HEK293 (cell line): ENCODE data around the gene MIS12.
A peak's percentile ranks its signal among the peaks of the same experiment; 100 is the strongest.

Source experiments
- FEZF1 ChIP-seq: fragments of 450-650 bp; formaldehyde crosslinking; IDR thresholded peaks from 2 replicates; pipeline ENCODE4 v1.5.1; 2016; ENCODE audit warnings: missing biosample characterization, missing genetic modification characterization
- PRDM4 ChIP-seq: fragments of 450-650 bp; formaldehyde crosslinking; IDR thresholded peaks from 2 replicates; pipeline ENCODE4 v1.5.1; 2017; ENCODE audit warnings: missing biosample characterization, missing genetic modification characterization
- SP7 ChIP-seq: fragments of 450-650 bp; formaldehyde crosslinking; IDR thresholded peaks from 2 replicates; pipeline ENCODE4 v1.5.1; 2016; ENCODE audit warnings: missing biosample characterization, missing genetic modification characterization
- YY1 ChIP-seq: fragments of 450-650 bp; formaldehyde crosslinking; IDR thresholded peaks from 2 replicates; pipeline ENCODE4 v1.5.1; 2018; ENCODE audit warnings: missing biosample characterization, missing genetic modification characterization
- ZBTB21 ChIP-seq: fragments of 450-650 bp; formaldehyde crosslinking; IDR thresholded peaks from 2 replicates; pipeline ENCODE4 v1.5.1; 2017; ENCODE audit warnings: missing biosample characterization, missing genetic modification characterization
- ZBTB8A ChIP-seq: fragments of 450-650 bp; formaldehyde crosslinking; IDR thresholded peaks from 2 replicates; pipeline ENCODE4 v1.5.1; 2016; ENCODE audit warnings: missing biosample characterization, missing genetic modification characterization
- ZNF18 ChIP-seq: fragments of 450-650 bp; formaldehyde crosslinking; IDR thresholded peaks from 2 replicates; pipeline ENCODE4 v1.5.1; 2016; ENCODE audit warnings: missing biosample characterization, missing genetic modification characterization
- ZNF202 ChIP-seq: fragments of 450-650 bp; formaldehyde crosslinking; IDR thresholded peaks from 2 replicates; pipeline ENCODE4 v1.5.1; 2016; ENCODE audit warnings: missing biosample characterization, missing genetic modification characterization, borderline replicate concordance
- ZNF416 ChIP-seq: fragments of 450-650 bp; formaldehyde crosslinking; IDR thresholded peaks from 2 replicates; pipeline ENCODE4 v1.5.1; 2016; ENCODE audit warnings: missing biosample characterization, missing genetic modification characterization
- ZNF423 ChIP-seq: fragments of 450-650 bp; formaldehyde crosslinking; IDR thresholded peaks from 2 replicates; pipeline ENCODE4 v1.5.1; 2016; ENCODE audit warnings: missing biosample characterization, missing genetic modification characterization
- ZNF610 ChIP-seq: fragments of 450-650 bp; formaldehyde crosslinking; IDR thresholded peaks from 2 replicates; pipeline ENCODE4 v1.5.1; 2016; ENCODE audit warnings: missing biosample characterization, missing genetic modification characterization, borderline replicate concordance
- ZNF621 ChIP-seq: fragments of 450-650 bp; formaldehyde crosslinking; IDR thresholded peaks from 2 replicates; pipeline ENCODE4 v1.5.1; 2017; ENCODE audit warnings: missing biosample characterization, missing genetic modification characterization
- ZNF623 ChIP-seq: fragments of 450-650 bp; formaldehyde crosslinking; IDR thresholded peaks from 2 replicates; pipeline ENCODE4 v1.5.1; 2016; ENCODE audit warnings: missing biosample characterization, missing genetic modification characterization
- TF ChIP-seq, protein P1 (sequence below): fragments of 450-650 bp; formaldehyde crosslinking; IDR thresholded peaks from 2 replicates; pipeline ENCODE4 v1.5.1; 2016; ENCODE audit warnings: missing biosample characterization, missing genetic modification characterization
- TF ChIP-seq, protein P2 (sequence below): fragments of 450-650 bp; formaldehyde crosslinking; conservative IDR thresholded peaks from 2 replicates; pipeline ENCODE4 v1.5.1; 2016; ENCODE audit warnings: low read depth, missing biosample characterization, missing genetic modification characterization
- TF ChIP-seq, protein P3 (sequence below): fragments of 450-650 bp; formaldehyde crosslinking; IDR thresholded peaks from 2 replicates; pipeline ENCODE4 v1.5.0; 2017; ENCODE audit warnings: missing biosample characterization, missing genetic modification characterization, borderline replicate concordance
- TF ChIP-seq, protein P4 (sequence below): fragments of 450-650 bp; formaldehyde crosslinking; IDR thresholded peaks from 2 replicates; pipeline ENCODE4 v1.5.1; 2016; ENCODE audit warnings: missing biosample characterization, missing genetic modification characterization

MIS12 gene

DNA sequence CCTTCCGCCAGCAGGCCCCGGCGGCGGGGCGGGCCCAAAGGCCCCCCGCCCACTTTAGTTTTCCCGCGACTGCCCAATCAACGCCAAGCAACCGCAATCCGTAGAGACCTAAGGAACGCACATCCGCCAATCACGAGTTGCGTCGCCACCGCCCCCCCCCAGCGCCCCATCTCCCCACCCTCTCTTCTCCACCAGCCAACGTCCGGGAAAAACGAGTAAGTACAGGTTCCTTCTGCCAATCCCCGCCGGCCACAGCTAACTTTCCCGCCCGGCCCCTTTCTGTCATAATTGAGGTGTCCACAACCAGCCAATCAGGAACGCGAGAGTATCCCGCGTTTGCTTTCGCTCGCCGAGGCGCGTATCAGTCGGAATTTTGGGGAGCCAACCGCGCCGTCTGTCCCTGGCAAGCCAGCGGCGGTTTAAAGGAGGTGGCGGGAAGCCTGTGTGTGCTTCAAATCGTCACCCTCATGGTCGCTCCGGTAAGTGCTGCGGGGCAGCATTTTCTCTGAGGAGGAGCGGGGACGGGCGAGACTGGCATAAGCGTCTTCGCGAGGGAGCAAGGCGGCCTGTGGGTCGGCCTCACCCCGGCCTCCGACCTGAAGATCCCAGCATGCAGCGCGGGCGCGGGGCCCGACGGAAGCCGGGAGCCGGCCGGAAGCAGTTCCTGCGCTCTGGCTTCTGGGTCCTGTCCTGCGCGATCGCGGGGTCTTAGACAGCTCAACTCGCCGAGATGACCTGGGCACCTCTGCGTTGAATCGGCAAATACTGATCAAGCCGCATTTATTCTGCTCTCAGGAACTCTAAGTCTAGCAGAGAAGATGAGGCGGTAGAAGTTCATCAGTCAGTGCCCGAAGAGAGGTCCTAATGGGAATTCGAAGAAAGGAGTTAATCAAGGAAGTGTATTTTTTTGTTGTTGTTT is at the start of gene MIS12 (continued):
- TF ChIP-seq, protein P1, sequence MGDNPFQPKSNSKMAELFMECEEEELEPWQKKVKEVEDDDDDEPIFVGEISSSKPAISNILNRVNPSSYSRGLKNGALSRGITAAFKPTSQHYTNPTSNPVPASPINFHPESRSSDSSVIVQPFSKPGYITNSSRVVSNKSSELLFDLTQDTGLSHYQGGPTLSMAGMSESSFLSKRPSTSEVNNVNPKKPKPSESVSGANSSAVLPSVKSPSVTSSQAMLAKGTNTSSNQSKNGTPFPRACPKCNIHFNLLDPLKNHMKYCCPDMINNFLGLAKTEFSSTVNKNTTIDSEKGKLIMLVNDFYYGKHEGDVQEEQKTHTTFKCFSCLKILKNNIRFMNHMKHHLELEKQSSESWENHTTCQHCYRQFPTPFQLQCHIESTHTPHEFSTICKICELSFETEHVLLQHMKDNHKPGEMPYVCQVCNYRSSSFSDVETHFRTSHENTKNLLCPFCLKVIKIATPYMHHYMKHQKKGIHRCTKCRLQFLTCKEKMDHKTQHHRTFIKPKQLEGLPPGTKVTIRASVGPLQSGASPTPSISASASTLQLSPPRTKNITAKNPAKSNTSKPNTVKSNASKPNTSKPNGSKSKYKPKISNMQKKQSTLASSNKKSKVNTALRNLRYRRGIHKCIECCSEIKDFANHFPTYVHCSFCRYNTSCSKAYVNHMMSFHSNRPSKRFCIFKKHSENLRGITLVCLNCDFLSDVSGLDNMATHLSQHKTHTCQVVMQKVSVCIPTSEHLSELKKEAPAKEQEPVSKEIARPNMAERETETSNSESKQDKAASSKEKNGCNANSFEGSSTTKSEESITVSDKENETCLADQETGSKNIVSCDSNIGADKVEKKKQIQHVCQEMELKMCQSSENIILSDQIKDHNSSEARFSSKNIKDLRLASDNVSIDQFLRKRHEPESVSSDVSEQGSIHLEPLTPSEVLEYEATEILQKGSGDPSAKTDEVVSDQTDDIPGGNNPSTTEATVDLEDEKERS, result peak; percentile 37; the same call in 1 of the 2 replicates
- TF ChIP-seq, protein P2, sequence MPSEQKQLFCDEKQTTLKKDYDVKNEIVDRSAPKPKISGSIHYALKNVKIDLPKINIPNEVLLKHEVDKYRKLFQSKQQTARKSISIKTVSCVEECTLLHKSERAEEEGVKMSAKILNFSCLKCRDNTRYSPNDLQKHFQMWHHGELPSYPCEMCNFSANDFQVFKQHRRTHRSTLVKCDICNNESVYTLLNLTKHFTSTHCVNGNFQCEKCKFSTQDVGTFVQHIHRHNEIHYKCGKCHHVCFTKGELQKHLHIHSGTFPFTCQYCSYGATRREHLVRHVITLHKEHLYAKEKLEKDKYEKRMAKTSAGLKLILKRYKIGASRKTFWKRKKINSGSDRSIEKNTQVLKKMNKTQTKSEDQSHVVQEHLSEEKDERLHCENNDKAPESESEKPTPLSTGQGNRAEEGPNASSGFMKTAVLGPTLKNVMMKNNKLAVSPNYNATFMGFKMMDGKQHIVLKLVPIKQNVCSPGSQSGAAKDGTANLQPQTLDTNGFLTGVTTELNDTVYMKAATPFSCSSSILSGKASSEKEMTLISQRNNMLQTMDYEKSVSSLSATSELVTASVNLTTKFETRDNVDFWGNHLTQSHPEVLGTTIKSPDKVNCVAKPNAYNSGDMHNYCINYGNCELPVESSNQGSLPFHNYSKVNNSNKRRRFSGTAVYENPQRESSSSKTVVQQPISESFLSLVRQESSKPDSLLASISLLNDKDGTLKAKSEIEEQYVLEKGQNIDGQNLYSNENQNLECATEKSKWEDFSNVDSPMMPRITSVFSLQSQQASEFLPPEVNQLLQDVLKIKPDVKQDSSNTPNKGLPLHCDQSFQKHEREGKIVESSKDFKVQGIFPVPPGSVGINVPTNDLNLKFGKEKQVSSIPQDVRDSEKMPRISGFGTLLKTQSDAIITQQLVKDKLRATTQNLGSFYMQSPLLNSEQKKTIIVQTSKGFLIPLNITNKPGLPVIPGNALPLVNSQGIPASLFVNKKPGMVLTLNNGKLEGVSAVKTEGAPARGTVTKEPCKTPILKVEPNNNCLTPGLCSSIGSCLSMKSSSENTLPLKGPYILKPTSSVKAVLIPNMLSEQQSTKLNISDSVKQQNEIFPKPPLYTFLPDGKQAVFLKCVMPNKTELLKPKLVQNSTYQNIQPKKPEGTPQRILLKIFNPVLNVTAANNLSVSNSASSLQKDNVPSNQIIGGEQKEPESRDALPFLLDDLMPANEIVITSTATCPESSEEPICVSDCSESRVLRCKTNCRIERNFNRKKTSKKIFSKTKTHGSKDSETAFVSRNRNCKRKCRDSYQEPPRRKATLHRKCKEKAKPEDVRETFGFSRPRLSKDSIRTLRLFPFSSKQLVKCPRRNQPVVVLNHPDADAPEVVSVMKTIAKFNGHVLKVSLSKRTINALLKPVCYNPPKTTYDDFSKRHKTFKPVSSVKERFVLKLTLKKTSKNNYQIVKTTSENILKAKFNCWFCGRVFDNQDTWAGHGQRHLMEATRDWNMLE (tag by site-specific recombination), result peak; percentile 93
- TF ChIP-seq ZNF623 (tag by site-specific recombination) (no peak), ZNF621 (tag by site-specific recombination) (no peak), ZBTB8A (tag by site-specific recombination) (peak; percentile 59; the same call in 1 of the 2 replicates), PRDM4 (tag by site-specific recombination) (peak; percentile 57; the same call in 1 of the 2 replicates), ZNF610 (tag by site-specific recombination) (peak; percentile 80), FEZF1 (tag by site-specific recombination) (no peak), ZNF202 (tag by site-specific recombination) (no peak), ZNF423 (tag by site-specific recombination) (no peak), SP7 (peak; percentile 86), ZNF416 (tag by site-specific recombination) (no peak), ZBTB21 (peak; percentile 48), YY1 (0 out of 2 replicates have a peak, but pooled peaks have one; percentile 54), ZNF18 (peak; percentile 60; the same call in 1 of the 2 replicates)
- TF ChIP-seq, protein P3, sequence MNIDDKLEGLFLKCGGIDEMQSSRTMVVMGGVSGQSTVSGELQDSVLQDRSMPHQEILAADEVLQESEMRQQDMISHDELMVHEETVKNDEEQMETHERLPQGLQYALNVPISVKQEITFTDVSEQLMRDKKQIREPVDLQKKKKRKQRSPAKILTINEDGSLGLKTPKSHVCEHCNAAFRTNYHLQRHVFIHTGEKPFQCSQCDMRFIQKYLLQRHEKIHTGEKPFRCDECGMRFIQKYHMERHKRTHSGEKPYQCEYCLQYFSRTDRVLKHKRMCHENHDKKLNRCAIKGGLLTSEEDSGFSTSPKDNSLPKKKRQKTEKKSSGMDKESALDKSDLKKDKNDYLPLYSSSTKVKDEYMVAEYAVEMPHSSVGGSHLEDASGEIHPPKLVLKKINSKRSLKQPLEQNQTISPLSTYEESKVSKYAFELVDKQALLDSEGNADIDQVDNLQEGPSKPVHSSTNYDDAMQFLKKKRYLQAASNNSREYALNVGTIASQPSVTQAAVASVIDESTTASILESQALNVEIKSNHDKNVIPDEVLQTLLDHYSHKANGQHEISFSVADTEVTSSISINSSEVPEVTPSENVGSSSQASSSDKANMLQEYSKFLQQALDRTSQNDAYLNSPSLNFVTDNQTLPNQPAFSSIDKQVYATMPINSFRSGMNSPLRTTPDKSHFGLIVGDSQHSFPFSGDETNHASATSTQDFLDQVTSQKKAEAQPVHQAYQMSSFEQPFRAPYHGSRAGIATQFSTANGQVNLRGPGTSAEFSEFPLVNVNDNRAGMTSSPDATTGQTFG (tag by site-specific recombination), result no peak
- TF ChIP-seq, protein P4, sequence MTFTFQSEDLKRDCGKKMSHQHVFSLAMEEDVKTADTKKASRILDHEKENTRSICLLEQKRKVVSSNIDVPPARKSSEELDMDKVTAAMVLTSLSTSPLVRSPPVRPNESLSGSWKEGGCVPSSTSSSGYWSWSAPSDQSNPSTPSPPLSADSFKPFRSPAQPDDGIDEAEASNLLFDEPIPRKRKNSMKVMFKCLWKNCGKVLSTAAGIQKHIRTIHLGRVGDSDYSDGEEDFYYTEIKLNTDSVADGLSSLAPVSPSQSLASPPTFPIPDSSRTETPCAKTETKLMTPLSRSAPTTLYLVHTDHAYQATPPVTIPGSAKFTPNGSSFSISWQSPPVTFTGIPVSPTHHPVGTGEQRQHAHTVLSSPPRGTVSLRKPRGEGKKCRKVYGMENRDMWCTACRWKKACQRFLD (tag by site-specific recombination), result no peak
